Calu3 (cell line): ENCODE data around the gene GADD45G. TPM values are rescaled to one million over a fixed set of nuclear protein-coding genes. Genes with fewer than 3 reads are reported as not detected.

Source experiments
- BruUV-seq: library from RNA; stranded (reverse); fragments of 400-500 nt; replicated peaks from 2 replicates; lab custom pipeline; 2021; lab: Mats Ljungman, UMichigan
- CTCF ChIA-PET: fragments of 300-600 bp; sonication (Branson Sonifier 250); formaldehyde crosslinking; loops from one replicate; lab custom pipeline; 2022; ENCODE audit warnings: antibody characterized with exemption; lab: Charles Lee
- DNase-seq: peaks from one replicate; pipeline ENCODE4 v3.0.0; 2022
- H3K27ac Mint-ChIP-seq: one replicate; pipeline ENCODE4 v1.8.0; 2022; ENCODE audit warnings: mixed read lengths; ENCODE audit not compliant: unreplicated experiment
- H3K27me3 Mint-ChIP-seq: one replicate; pipeline ENCODE4 v1.8.0; 2022; ENCODE audit warnings: mixed read lengths; ENCODE audit not compliant: unreplicated experiment
- H3K36me3 Mint-ChIP-seq: one replicate; pipeline ENCODE4 v1.8.0; 2022; ENCODE audit warnings: mild to moderate bottlenecking, moderate library complexity, mixed read lengths; ENCODE audit not compliant: insufficient read depth, unreplicated experiment
- H3K4me1 Mint-ChIP-seq: one replicate; pipeline ENCODE4 v1.8.0; 2022; ENCODE audit warnings: mild to moderate bottlenecking, low read depth, mixed read lengths; ENCODE audit not compliant: unreplicated experiment
- H3K4me3 Mint-ChIP-seq: one replicate; pipeline ENCODE4 v1.8.0; 2022; ENCODE audit warnings: mild to moderate bottlenecking, low read depth, moderate library complexity, mixed read lengths; ENCODE audit not compliant: unreplicated experiment
- H3K9me3 Mint-ChIP-seq: one replicate; pipeline ENCODE4 v1.8.0; 2022; ENCODE audit warnings: low read depth, mixed read lengths; ENCODE audit not compliant: unreplicated experiment
- intact Hi-C: fragments of 100-400 bp; cut with micrococcal nuclease; formaldehyde crosslinking; loops from one replicate; pipeline ENCODE4 v1.10.0; 2022; ENCODE audit not compliant: unreplicated experiment
- total RNA-seq: library from RNA; stranded (reverse); gene quantifications from 2 replicates; pipeline ENCODE4 v1.2.3, GENCODE V29; 2022
- TF ChIP-seq, protein P1 (sequence below): fragments of 200-600 bp; IDR thresholded peaks from one replicate; pipeline ENCODE4 v1.8.0; 2022; ENCODE audit warnings: antibody characterized with exemption; ENCODE audit not compliant: unreplicated experiment

Gene GADD45G
- total RNA-seq, 1 experiment from 2014 or later = 1.7 TPM

- CTCF ChIA-PET = interaction anchor here (0.7 to 1.8 kb wide), 8 partner anchors 9 to 508 kb away, joined by 3 to 16 read pairs (median 5); no protein-coding TSS in a partner anchor
- no peaks in the 10 kb centered on the region for H3K36me3 Mint-ChIP-seq
- peaks cover 50% of the 10 kb centered on the region for H3K27me3 Mint-ChIP-seq
- intact Hi-C loops = no loop called here
- no peaks in the 10 kb centered on the region for H3K9me3 Mint-ChIP-seq
- no TSS peak for BruUV-seq
- H3K4me3 Mint-ChIP-seq = no peak overlapping the region
- DNase-seq = peak; percentile 73
- H3K27ac Mint-ChIP-seq = no peak overlapping the region
- H3K4me1 Mint-ChIP-seq = no peaks in the 10 kb centered on the region
- TF ChIP-seq, protein P1, sequence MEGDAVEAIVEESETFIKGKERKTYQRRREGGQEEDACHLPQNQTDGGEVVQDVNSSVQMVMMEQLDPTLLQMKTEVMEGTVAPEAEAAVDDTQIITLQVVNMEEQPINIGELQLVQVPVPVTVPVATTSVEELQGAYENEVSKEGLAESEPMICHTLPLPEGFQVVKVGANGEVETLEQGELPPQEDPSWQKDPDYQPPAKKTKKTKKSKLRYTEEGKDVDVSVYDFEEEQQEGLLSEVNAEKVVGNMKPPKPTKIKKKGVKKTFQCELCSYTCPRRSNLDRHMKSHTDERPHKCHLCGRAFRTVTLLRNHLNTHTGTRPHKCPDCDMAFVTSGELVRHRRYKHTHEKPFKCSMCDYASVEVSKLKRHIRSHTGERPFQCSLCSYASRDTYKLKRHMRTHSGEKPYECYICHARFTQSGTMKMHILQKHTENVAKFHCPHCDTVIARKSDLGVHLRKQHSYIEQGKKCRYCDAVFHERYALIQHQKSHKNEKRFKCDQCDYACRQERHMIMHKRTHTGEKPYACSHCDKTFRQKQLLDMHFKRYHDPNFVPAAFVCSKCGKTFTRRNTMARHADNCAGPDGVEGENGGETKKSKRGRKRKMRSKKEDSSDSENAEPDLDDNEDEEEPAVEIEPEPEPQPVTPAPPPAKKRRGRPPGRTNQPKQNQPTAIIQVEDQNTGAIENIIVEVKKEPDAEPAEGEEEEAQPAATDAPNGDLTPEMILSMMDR = peak; percentile 42
Measured at GRCh38 chr9:89593727-89594427, 10.9 kb upstream of the GADD45G start.

DNA sequence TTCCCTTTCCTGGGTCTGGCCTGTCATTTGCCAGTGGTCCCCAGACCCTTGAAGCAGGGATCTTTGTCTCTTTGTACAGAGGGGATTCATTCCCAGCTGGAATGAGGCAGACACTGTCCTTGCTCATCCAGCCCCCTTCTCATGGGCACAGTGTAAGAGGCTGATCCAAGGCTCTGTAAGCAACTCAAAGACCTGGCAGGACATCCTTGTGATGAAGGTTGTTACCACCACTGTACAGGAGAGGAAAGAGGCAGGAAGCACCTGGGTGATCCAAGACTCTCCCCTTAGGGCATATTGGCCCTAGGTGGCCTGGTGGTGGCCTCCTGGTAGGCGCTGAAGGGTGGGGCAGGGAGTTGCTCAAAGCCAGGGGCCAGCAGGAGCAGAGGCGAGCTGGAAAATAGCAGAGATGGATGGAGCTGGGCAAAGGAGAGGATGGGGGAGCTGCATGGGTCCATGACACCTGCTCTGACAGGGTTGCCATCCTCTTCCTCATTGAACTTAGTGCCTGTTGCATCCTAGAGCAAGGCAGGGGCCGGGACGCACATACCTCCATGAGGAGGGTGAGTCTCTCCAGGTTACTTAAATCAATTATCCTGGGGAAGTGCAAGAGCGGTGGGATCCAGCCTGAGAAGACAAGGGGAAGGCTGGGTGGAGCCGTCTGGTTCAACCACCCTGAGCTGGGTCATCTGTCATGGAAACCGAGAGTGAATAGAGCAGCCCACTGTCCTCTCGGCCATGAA is 9.8 kb upstream of the GADD45G start:
- no TSS peak for BruUV-seq
- DNase-seq = no peak
- TF ChIP-seq, protein P1 = no peak
- no peak overlapping the region for H3K4me3 Mint-ChIP-seq
- no peaks in the 10 kb centered on the region for H3K36me3 Mint-ChIP-seq
- H3K27ac Mint-ChIP-seq = no peak overlapping the region
- H3K9me3 Mint-ChIP-seq = no peaks in the 10 kb centered on the region
- H3K27me3 Mint-ChIP-seq = peaks cover 50% of the 10 kb centered on the region
- CTCF ChIA-PET = no interaction called here
- intact Hi-C loops = no loop called here
- no peaks in the 10 kb centered on the region for H3K4me1 Mint-ChIP-seq

DNA sequence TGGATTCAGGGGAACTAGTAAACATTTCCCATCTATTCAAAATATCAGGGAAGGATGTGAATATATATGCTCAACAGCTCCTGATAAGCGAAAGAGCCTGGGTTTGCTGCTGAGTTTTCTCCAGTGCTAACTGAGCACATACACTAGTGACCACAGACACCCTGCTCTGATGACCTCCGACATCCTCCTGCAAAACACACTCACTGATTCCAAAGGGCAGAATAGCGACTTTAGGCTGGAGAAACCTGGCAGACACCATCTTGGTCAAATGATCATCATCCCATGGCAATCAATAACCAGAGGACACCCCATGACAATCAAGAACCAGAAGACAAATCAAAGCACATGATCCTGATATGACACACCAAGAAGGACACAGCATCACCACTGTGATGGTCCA is 9.2 kb upstream of the GADD45G start:
- H3K27ac Mint-ChIP-seq = no peak overlapping the region
- intact Hi-C loops = no loop called here
- no peak for DNase-seq
- no peak overlapping the region for H3K4me3 Mint-ChIP-seq
- CTCF ChIA-PET = no interaction called here
- no peaks in the 10 kb centered on the region for H3K4me1 Mint-ChIP-seq
- peaks cover 50% of the 10 kb centered on the region for H3K27me3 Mint-ChIP-seq
- no TSS peak for BruUV-seq
- H3K36me3 Mint-ChIP-seq = no peaks in the 10 kb centered on the region
- no peaks in the 10 kb centered on the region for H3K9me3 Mint-ChIP-seq
- TF ChIP-seq, protein P1 = no peak

DNA sequence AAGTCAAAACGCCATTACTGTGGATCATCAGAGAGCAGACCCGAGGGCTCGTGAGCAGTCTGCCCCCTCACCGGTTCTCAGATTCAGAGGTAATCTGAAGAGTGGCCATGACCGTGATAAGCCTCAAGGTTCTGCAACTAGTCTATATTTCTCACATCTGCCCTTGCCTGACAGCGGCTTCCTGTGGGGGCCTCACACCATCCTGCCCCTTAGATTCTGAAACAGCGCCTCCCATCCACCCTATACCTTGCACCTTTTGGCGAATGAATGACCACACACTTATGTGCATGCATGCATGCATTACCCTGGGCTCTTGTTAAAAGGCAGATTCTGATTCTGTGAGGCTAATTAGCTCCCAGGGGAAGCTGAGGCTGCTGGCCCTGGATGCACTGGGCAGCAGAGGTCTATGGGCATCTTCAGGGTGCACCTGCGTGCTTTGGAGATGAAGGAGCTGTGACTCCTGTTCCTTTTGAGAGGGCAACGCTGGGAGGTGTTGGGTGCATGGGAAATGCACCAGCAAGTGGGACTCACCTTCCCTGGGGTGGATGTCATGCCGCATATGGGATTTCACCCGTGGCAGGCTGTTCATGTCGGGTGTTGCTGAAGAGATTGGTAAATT is 7.8 kb upstream of the GADD45G start:
- Mint-ChIP-seq H3K27ac (no peak overlapping the region), H3K27me3 (peaks cover 43% of the 10 kb centered on the region), H3K9me3 (no peaks in the 10 kb centered on the region), H3K4me1 (no peaks in the 10 kb centered on the region), H3K36me3 (no peaks in the 10 kb centered on the region), H3K4me3 (no peak overlapping the region)
- DNase-seq = no peak
- TF ChIP-seq, protein P1 = no peak
- intact Hi-C loops = no loop called here
- no TSS peak for BruUV-seq
- CTCF ChIA-PET = interaction anchor here (1.2 to 1.7 kb wide), 4 partner anchors 8 to 510 kb away, joined by 3 to 15 read pairs (median 6); no protein-coding TSS in a partner anchor
